ENCODE data around the gene SGMS1. TPM values are rescaled to one million over a fixed set of nuclear protein-coding genes. Genes with fewer than 3 reads are reported as not detected.
"Not testable (repeated sequence)": the region's sequence is repeated elsewhere in the genome, so short reads cannot be mapped to it uniquely, and the experiment has no call there.

The SGMS1 gene
- polyA plus RNA-seq, 3 donors: 6.6 to 17.5 (median 8.4) TPM

GRCh38 chr10:50358411-50358810 lies 265.3 kb downstream of the SGMS1 start:
- 90 to 100% (median 93%) methylated on average over 2 of the region's 2 CpGs for WGBS, 3 donors
- H3K27ac ChIP-seq (ENCODE audit: low read depth, low read length): no peak overlapping the region

DNA sequence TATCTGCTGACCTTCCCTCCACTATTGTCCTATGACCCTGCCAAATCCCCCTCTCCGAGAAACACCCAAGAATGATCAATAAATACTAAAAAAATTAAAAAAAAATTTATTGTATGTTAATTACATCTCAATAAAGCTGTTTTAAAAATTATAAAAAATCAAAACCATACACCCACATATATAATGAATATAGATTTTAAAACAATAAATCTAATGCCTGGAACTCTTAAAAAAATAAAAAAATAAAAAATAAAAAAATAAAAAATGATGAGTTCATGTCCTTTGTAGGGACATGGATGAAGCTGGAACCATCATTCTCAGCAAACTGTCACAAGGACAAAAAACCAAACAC lies 267.3 kb downstream of the SGMS1 start:
- not testable (repeated sequence) for H3K27ac ChIP-seq (ENCODE audit: low read depth, low read length)
- WGBS, 3 donors: 59 to 82% (median 67%) methylated on average over 1 of the region's 1 CpG

- not testable (repeated sequence) for H3K27ac ChIP-seq (ENCODE audit: low read depth, low read length)
- WGBS, 3 donors: 92 to 96% (median 95%) methylated on average over 32 to 33 of the region's 33 CpGs
These were observed 267.9 kb downstream of the SGMS1 start for GRCh38 chr10:50355693-50356480.

- H3K27ac ChIP-seq (ENCODE audit: low read depth, low read length): no peak overlapping the region
- 89 to 96% (median 96%) methylated on average over 7 of the region's 7 CpGs for whole genome bisulfite sequencing, 3 donors
These were observed 272.1 kb downstream of the SGMS1 start for GRCh38 chr10:50351483-50352146.

DNA sequence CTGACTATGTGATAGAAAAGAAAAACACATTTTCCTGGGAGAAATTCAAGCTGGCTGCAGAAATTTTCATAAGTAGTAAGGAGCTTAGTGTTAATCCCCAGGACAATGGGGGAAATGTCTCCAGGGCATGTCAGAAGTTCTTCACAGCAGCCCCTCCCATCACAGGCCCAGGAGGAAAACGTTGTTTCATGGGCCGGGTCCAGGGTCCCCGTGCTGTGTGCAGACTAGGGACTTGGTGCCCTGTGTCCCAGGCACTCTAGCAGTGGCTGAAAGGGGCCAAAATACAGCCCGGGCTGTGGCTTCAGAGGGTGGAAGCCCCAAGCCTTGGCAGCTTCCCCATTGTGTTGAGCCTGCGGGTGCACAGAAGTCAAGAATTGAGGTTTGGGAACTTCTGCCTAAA lies 273.4 kb downstream of the SGMS1 start:
- WGBS, 3 donors: 96 to 100% (median 98%) methylated on average over 5 of the region's 5 CpGs
- no peak overlapping the region for H3K27ac ChIP-seq (ENCODE audit: low read depth, low read length)

DNA sequence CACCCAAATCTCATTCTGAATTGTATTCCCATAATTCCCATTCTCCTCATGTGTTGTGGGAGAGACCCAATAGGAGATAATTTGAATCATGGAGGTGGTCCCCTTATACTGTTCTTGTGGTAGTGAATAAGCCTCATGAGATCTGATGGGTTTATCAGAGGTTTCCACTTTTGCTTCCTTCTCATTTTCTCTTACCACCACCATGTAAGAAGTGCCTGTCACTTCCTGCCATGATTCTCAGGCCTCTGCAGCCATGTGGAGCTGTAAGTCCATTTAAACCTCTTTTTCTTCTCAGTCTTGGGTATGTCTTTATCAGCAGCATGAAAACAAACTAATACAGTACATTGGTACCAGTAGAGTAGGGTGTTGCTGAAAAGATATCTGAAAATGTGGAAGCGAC lies 274.2 kb downstream of the SGMS1 start:
- WGBS, 3 donors: 89 to 100% (median 96%) methylated on average over 1 of the region's 1 CpG
- no peak overlapping the region for H3K27ac ChIP-seq (ENCODE audit: low read depth, low read length)

DNA sequence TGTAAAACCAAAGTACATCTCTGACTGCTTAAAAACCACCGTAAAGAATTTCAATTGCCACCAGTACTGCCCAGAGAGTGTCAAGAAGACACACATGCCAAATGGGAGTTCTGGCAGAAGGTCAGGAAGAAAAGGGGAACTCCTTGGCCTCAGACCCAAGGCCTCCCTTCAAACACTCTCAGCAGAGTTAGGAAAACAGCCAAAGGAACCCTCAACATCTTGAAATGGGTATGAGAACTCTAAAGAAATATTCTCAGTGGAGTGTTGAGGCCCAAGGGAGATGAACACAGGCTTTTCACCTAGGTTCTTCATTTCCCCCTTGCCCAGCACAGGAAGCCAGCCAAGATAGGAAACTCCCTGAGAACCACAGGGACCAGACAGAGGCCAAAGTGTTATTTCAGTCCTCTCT lies 276.4 kb downstream of the SGMS1 start:
- WGBS, 3 donors: 35 to 77% (median 37%) methylated on average over 1 of the region's 1 CpG
- H3K27ac ChIP-seq (ENCODE audit: low read depth, low read length): no peak overlapping the region

DNA sequence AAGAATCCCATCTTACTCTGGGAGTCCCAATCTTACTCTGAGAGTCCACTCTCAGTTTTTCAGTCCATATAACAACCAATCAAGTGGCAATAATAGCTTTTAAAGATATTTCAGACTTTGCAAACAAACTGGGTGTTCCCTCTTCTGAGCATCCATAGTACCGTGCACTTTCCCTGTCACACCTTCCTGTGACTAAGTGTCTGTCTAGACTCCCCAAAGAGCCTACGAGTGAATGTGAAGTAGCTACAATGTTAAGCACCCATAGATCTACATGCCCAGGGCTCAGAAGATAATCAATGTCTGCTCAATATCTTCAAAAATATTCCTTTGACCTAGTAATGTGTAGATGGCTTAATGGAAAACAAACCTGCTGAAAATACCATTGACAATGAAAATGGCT lies 276.8 kb downstream of the SGMS1 start:
- H3K27ac ChIP-seq (ENCODE audit: low read depth, low read length): no peak overlapping the region
- WGBS, 3 donors: 84 to 87% (median 86%) methylated on average over 2 of the region's 2 CpGs

DNA sequence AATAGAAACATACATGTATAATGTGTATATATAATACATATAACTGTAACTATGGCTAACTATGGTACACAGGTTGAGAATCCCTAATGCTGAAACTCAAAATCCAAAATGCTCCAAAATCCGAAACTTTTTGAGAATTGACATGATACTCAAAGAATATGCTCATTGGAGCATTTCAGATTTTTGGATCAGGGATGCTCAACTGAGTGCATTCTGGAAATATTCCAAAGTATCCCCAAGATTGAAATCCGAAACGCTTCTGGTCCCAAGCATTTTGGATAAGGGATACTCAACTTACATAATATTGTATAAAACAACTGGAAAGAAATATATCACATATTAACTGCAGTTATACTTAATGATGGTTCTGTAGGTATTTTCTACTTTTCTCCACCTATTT lies 278.2 kb downstream of the SGMS1 start:
- 57 to 76% (median 62%) methylated on average over 3 of the region's 3 CpGs for WGBS, 3 donors

DNA sequence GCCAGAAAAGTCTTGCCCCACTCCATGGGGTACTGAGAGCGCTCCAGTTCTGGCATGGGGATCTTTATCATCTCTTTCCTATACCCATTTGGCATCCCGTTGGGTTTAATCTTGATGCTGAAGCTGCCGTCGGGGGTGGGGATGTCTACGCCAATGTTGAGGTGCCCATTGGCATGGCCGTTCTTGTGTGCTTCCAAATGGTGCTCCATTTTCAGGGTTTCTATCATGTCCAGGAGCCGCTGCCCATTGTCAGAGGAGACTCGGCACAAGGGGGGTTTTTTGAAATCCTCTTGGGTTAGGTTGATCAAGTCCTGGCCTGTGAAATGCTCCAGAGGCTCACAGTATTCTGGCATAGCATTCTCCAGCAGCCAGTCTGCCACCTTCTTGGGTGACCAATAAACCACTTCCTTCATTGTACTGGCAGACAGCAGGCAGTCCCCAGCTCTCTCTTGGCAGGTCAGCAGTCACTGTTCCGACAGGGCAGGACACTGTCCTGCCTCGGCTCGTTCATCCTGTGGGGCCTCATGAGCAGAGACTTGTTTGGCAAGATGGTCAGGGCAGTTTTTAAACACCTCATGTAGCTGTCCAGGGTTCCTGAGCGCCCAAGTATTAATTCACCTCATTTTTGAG lies 279.9 kb downstream of the SGMS1 start:
- H3K27ac ChIP-seq (ENCODE audit: low read depth, low read length): no peak overlapping the region
- WGBS, 3 donors: 94 to 96% (median 95%) methylated on average over 12 of the region's 12 CpGs

More for the DNA sequence above, 278.2 kb downstream of the SGMS1 start:
- no peak overlapping the region for H3K27ac ChIP-seq (ENCODE audit: low read depth, low read length)

DNA sequence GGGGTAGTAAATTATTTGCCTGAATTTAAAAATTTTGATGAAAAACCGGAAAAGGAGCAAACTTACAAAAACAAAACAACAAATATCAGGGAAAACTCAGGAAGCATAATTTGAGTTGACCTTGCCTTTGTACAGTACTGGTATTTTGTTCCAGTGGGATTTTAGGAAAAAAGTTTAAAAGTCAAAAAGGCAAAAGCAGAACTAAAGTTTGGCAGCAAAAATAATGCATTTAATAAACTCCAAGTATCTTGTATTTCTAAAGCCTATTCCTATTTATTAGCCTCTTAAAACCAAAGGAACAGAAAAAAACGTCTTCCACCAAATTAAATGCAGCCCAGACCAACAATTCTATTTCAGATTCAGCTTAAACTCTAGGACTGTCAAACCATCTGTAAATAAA lies 281.8 kb downstream of the SGMS1 start:
- H3K27ac ChIP-seq (ENCODE audit: low read depth, low read length): no peak overlapping the region
- 55 to 70% (median 63%) methylated on average over 2 of the region's 2 CpGs for WGBS, 3 donors

DNA sequence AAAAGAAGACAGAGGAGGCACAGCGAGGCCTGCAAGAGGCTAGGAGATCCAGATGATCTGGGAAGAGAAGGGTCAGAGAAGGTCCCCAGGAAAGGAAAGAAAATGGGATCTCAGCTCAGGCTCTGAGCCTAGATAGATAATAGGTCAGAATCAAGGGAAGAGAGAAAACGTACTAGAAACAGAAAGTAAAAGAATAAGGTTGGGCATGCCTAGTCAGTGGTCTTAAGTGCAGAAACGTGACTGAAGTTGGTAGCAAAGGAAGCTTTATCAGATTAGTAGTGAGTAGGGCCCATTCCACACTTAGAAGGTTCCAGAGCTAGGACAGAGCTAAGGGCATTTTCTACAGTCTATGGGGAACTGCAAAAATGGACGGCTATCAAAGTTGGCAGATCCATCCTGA lies 287.6 kb downstream of the SGMS1 start:
- WGBS, 3 donors: 68 to 79% (median 77%) methylated on average over 4 of the region's 4 CpGs
- H3K27ac ChIP-seq (ENCODE audit: low read depth, low read length): no peak overlapping the region

GRCh38 chr10:50335397-50335796 lies 288.4 kb downstream of the SGMS1 start:
- no peak overlapping the region for H3K27ac ChIP-seq (ENCODE audit: low read depth, low read length)
- 94 to 100% (median 100%) methylated on average over 2 of the region's 2 CpGs for WGBS, 3 donors

GRCh38 chr10:50334273-50334672 lies 289.5 kb downstream of the SGMS1 start:
- H3K27ac ChIP-seq (ENCODE audit: low read depth, low read length): no peak overlapping the region
- WGBS, 3 donors: 98 to 99% (median 99%) methylated on average over 2 of the region's 2 CpGs

DNA sequence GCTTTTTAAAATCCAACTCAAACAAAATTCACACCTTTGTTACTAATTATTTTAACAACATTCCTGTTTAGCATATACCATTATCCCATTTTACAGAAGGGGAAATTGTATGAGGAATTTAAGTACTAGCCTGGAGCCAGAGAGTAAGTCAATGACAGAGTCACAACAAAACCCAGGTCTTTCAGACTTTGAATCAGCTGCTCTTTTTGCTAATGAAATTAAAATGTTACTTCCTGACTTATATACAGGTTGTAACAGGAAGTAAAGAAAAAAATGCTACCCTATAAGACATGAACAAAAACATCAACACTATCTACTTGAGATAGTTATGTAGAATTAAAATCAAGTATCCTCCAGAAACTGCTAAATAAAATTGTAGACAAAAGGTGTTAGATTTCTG lies 289.9 kb downstream of the SGMS1 start:
- no peak overlapping the region for H3K27ac ChIP-seq (ENCODE audit: low read depth, low read length)

DNA sequence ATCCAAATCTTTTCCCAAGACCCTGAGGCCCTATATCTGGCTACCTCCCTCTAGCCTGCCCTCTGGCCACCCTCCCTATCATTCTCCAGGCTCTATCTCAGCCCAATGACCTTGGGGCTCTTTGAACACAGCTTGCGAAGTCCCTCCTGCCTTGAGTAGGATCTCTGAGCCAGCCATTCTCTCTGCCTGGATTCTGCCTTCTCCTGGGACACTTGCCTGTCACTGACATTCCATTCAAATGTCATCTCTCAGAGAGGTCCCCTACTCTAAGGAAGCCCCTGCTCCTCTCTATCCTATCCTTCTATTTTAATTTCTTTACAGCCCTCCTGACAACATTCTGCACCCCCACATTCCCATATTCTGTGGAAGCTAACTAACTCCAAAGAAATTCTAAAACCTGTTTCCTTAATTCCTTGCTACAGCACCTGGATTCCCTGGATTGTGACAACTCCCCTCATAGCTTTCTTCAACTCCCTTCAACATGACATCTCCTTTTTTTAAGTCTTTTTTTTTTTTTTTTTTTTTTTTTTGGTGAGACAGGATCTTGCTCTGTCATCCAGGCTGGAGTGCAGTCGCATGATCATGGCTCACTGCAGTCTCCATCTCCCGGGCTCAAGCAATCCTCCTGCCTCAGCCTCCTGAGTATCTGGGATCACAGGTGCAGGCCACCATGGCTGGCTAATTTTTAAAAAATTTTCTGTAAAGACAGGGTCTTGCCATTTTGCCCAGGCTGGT lies 291.5 kb downstream of the SGMS1 start:
- H3K27ac ChIP-seq (ENCODE audit: low read depth, low read length): no peak overlapping the region
- WGBS, 3 donors: 83 to 95% (median 93%) methylated on average over 3 of the region's 3 CpGs

- no peak overlapping the region for H3K27ac ChIP-seq (ENCODE audit: low read depth, low read length)
- WGBS, 3 donors: 94 to 97% (median 96%) methylated on average over 2 of the region's 2 CpGs
These were observed 292.3 kb downstream of the SGMS1 start for GRCh38 chr10:50331486-50331885.

DNA sequence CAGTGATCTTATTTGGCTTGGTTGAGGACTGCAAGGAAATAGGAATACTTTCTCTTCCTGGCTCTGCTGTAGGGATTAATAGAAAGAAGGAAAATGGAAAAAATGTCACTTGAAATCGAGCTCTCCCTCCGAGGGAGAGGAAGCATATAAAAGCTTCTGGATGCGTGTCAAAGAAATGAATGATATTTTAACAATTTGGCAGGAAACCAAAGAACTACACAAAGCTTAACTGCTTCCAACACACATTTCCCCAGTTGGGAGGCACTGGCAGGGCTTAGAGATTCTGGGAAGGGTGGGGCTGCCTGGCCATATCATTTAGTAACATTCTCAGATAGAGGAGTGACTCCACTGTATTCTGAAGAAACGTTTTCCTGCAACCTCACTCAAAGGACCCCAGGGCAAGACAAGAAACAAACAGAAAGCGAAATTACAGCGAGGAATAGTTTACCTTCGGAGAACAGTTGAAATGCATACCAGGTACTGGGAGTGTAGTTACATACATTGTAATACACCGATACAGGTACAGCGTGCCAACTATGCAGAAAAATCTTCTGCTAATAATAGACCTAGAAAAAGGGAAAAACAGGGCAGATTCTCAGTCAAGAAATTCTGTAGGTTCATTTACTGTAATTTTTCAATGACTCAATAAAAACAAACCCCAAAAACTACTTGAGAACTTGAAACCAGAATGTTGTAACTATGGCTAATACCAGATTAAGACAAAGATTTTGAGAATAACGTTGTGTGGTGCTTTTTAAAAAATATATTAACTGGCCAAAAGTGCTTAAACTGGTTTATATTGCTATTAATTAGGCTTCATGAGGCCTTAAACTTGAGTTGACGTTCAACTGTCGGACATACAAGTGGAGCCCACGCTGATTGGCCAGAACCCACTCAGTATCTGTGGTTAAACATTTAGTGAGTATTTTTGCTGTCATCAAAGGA lies 296.7 kb downstream of the SGMS1 start:
- WGBS, 3 donors: 30 to 46% (median 31%) methylated on average over 13 of the region's 13 CpGs
- no peak overlapping the region for H3K27ac ChIP-seq (ENCODE audit: low read depth, low read length)
